ENCODE data around the gene VWF. TPM values are rescaled to one million over a fixed set of nuclear protein-coding genes. Genes with fewer than 3 reads are reported as not detected.
A peak's percentile ranks its signal among the peaks of the same experiment; 100 is the strongest.

VWF gene
- total and polyA plus RNA-seq, 2 of the 13 experiments (the other 11 are each of a cell fraction or from before 2014, with no cell fraction given), result 0.20 to 0.25 TPM

GRCh38 chr12:6073426-6073825 is 51.0 kb downstream of the VWF start (continued):
- TF ChIP-seq, protein P1, sequence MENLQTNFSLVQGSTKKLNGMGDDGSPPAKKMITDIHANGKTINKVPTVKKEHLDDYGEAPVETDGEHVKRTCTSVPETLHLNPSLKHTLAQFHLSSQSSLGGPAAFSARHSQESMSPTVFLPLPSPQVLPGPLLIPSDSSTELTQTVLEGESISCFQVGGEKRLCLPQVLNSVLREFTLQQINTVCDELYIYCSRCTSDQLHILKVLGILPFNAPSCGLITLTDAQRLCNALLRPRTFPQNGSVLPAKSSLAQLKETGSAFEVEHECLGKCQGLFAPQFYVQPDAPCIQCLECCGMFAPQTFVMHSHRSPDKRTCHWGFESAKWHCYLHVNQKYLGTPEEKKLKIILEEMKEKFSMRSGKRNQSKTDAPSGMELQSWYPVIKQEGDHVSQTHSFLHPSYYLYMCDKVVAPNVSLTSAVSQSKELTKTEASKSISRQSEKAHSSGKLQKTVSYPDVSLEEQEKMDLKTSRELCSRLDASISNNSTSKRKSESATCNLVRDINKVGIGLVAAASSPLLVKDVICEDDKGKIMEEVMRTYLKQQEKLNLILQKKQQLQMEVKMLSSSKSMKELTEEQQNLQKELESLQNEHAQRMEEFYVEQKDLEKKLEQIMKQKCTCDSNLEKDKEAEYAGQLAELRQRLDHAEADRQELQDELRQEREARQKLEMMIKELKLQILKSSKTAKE (CRISPR knock-in tag; IDR thresholded peaks at IDR 0.05; ENCODE audit: borderline replicate concordance), result peak; percentile 57; the same call in 1 of the 2 replicates
- TF ChIP-seq E2F5 (CRISPR knock-in tag; conservative IDR thresholded peaks at IDR 0.05), result no peak
- 0 out of 2 replicates have a peak, but pooled peaks have one; percentile 31 for TF ChIP-seq BORCS8-MEF2B (CRISPR knock-in tag; IDR thresholded peaks at IDR 0.05)
- TF ChIP-seq ZNF737 (CRISPR knock-in tag; IDR thresholded peaks at IDR 0.05; ENCODE audit: borderline replicate concordance), result no peak
- TF ChIP-seq HMG20A (CRISPR knock-in tag; IDR thresholded peaks at IDR 0.05; ENCODE audit: borderline replicate concordance), result peak; percentile 56; the same call in 1 of the 2 replicates
- peak; percentile 78 for TF ChIP-seq RXRB (CRISPR knock-in tag; IDR thresholded peaks at IDR 0.05; ENCODE audit: borderline replicate concordance)
- peak; percentile 40 for TF ChIP-seq GATAD2A (CRISPR knock-in tag; IDR thresholded peaks at IDR 0.05)
- TF ChIP-seq, protein P2, sequence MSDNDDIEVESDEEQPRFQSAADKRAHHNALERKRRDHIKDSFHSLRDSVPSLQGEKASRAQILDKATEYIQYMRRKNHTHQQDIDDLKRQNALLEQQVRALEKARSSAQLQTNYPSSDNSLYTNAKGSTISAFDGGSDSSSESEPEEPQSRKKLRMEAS (IDR thresholded peaks at IDR 0.05), result peak; percentile 17; the same call in 1 of the 2 replicates
- TF ChIP-seq, protein P3, sequence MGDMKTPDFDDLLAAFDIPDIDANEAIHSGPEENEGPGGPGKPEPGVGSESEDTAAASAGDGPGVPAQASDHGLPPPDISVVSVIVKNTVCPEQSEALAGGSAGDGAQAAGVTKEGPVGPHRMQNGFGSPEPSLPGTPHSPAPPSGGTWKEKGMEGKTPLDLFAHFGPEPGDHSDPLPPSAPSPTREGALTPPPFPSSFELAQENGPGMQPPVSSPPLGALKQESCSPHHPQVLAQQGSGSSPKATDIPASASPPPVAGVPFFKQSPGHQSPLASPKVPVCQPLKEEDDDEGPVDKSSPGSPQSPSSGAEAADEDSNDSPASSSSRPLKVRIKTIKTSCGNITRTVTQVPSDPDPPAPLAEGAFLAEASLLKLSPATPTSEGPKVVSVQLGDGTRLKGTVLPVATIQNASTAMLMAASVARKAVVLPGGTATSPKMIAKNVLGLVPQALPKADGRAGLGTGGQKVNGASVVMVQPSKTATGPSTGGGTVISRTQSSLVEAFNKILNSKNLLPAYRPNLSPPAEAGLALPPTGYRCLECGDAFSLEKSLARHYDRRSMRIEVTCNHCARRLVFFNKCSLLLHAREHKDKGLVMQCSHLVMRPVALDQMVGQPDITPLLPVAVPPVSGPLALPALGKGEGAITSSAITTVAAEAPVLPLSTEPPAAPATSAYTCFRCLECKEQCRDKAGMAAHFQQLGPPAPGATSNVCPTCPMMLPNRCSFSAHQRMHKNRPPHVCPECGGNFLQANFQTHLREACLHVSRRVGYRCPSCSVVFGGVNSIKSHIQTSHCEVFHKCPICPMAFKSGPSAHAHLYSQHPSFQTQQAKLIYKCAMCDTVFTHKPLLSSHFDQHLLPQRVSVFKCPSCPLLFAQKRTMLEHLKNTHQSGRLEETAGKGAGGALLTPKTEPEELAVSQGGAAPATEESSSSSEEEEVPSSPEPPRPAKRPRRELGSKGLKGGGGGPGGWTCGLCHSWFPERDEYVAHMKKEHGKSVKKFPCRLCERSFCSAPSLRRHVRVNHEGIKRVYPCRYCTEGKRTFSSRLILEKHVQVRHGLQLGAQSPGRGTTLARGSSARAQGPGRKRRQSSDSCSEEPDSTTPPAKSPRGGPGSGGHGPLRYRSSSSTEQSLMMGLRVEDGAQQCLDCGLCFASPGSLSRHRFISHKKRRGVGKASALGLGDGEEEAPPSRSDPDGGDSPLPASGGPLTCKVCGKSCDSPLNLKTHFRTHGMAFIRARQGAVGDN (CRISPR knock-in tag; IDR thresholded peaks at IDR 0.05), result 0 out of 2 replicates have a peak, but pooled peaks have one; percentile 10
- no peak for TF ChIP-seq EZH2 (conservative IDR thresholded peaks at IDR 0.05; ENCODE audit: low read depth, low read length)
- TF ChIP-seq ZNF230 (CRISPR knock-in tag; IDR thresholded peaks at IDR 0.05), result no peak
- TF ChIP-seq ZNF784 (CRISPR knock-in tag; IDR thresholded peaks at IDR 0.05; ENCODE audit: borderline replicate concordance), result no peak
- TF ChIP-seq ZFP36L2 (CRISPR knock-in tag; IDR thresholded peaks at IDR 0.05), result no peak
- no peak for TF ChIP-seq KDM5A (IDR thresholded peaks at IDR 0.05; ENCODE audit: borderline replicate concordance, low read length)
- TF ChIP-seq NR3C1 (CRISPR knock-in tag; IDR thresholded peaks at IDR 0.05), result no peak
- no peak for TF ChIP-seq MAF1 (CRISPR knock-in tag; IDR thresholded peaks at IDR 0.05; ENCODE audit: borderline replicate concordance)
- peak; percentile 47; the same call in 1 of the 2 replicates for TF ChIP-seq SOX5 (CRISPR knock-in tag; IDR thresholded peaks at IDR 0.05; ENCODE audit: borderline replicate concordance)
- no peak for TF ChIP-seq SMC3 (IDR thresholded peaks at IDR 0.05; ENCODE audit: low read length)
- TF ChIP-seq SOX13 (IDR thresholded peaks at IDR 0.05), result no peak
- TF ChIP-seq SOX13 (CRISPR knock-in tag; conservative IDR thresholded peaks at IDR 0.05 in 1 of 2, IDR thresholded peaks at IDR 0.05 in 1 of 2), result peak in 1 of 2 experiments; percentile 81; a peak in 2 of 4 replicates
- TF ChIP-seq ZNF558 (CRISPR knock-in tag; IDR thresholded peaks at IDR 0.05; ENCODE audit: borderline replicate concordance), result no peak
- TF ChIP-seq ZBTB37 (CRISPR knock-in tag; IDR thresholded peaks at IDR 0.05), result no peak

Data from HepG2 (cell line).